ENCODE results near the gene CFAP141.

DNA sequence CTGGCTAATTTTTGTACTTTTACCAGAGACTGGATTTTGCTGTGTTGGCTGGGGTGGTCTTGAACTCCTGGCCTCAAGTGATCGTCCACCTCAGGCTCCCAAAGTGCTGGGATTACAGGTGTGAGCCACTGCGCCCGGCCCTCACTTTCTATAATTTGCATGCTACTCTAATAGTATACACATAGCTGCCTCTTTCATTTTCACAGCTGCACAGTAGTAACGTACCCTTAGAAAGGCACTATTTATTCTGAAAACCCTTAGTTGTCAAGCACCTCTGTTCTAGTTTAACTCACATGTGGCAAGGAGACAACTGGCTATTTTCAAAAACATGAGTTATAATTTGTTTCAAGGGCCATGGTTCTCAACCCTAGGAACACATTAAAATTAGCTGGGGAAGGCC, 31.5 kb downstream of the CFAP141 start:
- TF ChIP-seq, protein P1, sequence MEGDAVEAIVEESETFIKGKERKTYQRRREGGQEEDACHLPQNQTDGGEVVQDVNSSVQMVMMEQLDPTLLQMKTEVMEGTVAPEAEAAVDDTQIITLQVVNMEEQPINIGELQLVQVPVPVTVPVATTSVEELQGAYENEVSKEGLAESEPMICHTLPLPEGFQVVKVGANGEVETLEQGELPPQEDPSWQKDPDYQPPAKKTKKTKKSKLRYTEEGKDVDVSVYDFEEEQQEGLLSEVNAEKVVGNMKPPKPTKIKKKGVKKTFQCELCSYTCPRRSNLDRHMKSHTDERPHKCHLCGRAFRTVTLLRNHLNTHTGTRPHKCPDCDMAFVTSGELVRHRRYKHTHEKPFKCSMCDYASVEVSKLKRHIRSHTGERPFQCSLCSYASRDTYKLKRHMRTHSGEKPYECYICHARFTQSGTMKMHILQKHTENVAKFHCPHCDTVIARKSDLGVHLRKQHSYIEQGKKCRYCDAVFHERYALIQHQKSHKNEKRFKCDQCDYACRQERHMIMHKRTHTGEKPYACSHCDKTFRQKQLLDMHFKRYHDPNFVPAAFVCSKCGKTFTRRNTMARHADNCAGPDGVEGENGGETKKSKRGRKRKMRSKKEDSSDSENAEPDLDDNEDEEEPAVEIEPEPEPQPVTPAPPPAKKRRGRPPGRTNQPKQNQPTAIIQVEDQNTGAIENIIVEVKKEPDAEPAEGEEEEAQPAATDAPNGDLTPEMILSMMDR (IDR thresholded peaks at IDR 0.05) = no peak
- TF ChIP-seq POLR2AphosphoS5 (IDR thresholded peaks at IDR 0.05) (no peak), POLR2A (IDR thresholded peaks at IDR 0.05) (no peak), EP300 (IDR thresholded peaks at IDR 0.05) (no peak)
